ENCODE results near the gene AMOTL1.

- TF ChIP-seq EZH2 (IDR thresholded peaks at IDR 0.05; ENCODE audit: low read length, unreplicated experiment) (no peak), CTCF (conservative IDR thresholded peaks at IDR 0.05; ENCODE audit: low read depth, low read length) (no peak)
Observed at GRCh38 chr11:94795476-94796189, 27.5 kb downstream of the AMOTL1 start.
